GM18517 (cell line): ENCODE data around the gene FALEC.

ENCODE experiments used
- ATAC-seq: cut with Tn5 transposase; IDR thresholded peaks from one replicate; pipeline ENCODE4 v1.9.1; 2021; ENCODE audit warnings: mild to moderate bottlenecking, moderate library complexity; ENCODE audit not compliant: unreplicated experiment

FALEC gene

GRCh38 chr1:150515328-150516049, at the start of gene FALEC:
Gene FALEC (plus strand): TSS chr1:150515752.
- peak; percentile 94 for ATAC-seq

- ATAC-seq: no peak
These were observed 48.6 kb upstream of the FALEC start for GRCh38 chr1:150466964-150467363.

GRCh38 chr1:150469291-150469690, 46.3 kb upstream of the FALEC start:
- ATAC-seq: no peak

GRCh38 chr1:150472601-150473200, 42.9 kb upstream of the FALEC start:
- ATAC-seq: no peak

GRCh38 chr1:150473659-150474058, 41.9 kb upstream of the FALEC start:
- ATAC-seq: no peak

- ATAC-seq: no peak
These were observed 40.7 kb upstream of the FALEC start for GRCh38 chr1:150474869-150475268.

GRCh38 chr1:150476754-150477153, 38.8 kb upstream of the FALEC start:
- ATAC-seq: no peak

- no peak for ATAC-seq
These were observed 38.2 kb upstream of the FALEC start for GRCh38 chr1:150477320-150477719.

GRCh38 chr1:150477733-150478132, 37.8 kb upstream of the FALEC start:
- no peak for ATAC-seq

- no peak for ATAC-seq
These were observed 36.2 kb upstream of the FALEC start for GRCh38 chr1:150479370-150479769.

- no peak for ATAC-seq
These were observed 35.6 kb upstream of the FALEC start for GRCh38 chr1:150479927-150480352.

GRCh38 chr1:150484431-150484830, 31.1 kb upstream of the FALEC start:
- ATAC-seq: no peak

GRCh38 chr1:150484861-150485260, 30.7 kb upstream of the FALEC start:
- ATAC-seq: no peak

- ATAC-seq: peak; percentile 99
These were observed 28.4 kb upstream of the FALEC start, which contains the start of gene TARS2 for GRCh38 chr1:150486966-150487762. Gene TARS2 (plus strand): TSS chr1:150487419. CDS start chr1:150487451, 32 bp downstream.

GRCh38 chr1:150487763-150488115, 27.8 kb upstream of the FALEC start:
- ATAC-seq: no peak

GRCh38 chr1:150493175-150493574, 22.4 kb upstream of the FALEC start:
- no peak for ATAC-seq

- ATAC-seq: no peak
These were observed 17.2 kb upstream of the FALEC start for GRCh38 chr1:150498342-150498741.

- no peak for ATAC-seq
These were observed 10.1 kb upstream of the FALEC start for GRCh38 chr1:150505431-150505830.

- ATAC-seq: no peak
These were observed 7.4 kb upstream of the FALEC start, which contains the start of gene ECM1 for GRCh38 chr1:150507912-150508864. Gene ECM1 (plus strand): TSS chr1:150508109. CDS start chr1:150508210, 101 bp downstream.

GRCh38 chr1:150508982-150509381, 6.6 kb upstream of the FALEC start:
- ATAC-seq: no peak

GRCh38 chr1:150511551-150511950, 4.0 kb upstream of the FALEC start:
- ATAC-seq: no peak
